HCT116 (cell line): ENCODE data around the gene GPX8. TPM values are rescaled to one million over a fixed set of nuclear protein-coding genes. Genes with fewer than 3 reads are reported as not detected.

ENCODE experiments used
- ATAC-seq: fragments of 200-7000 bp; cut with Tn5 transposase; 2 replicates; pipeline ENCODE4 v1.9.1; 2020; ENCODE audit warnings: mild to moderate bottlenecking, moderate library complexity
- BruUV-seq: library from RNA; stranded (reverse); fragments of 400-500 nt; replicated peaks from 2 replicates; lab custom pipeline; 2021; lab: Mats Ljungman, UMichigan
- CTCF ChIA-PET: fragments of 300-600 bp; sonication (Branson Sonifier 250); formaldehyde crosslinking; loops from one replicate; lab custom pipeline; 2021; ENCODE audit warnings: antibody characterized with exemption; lab: Charles Lee
- POLR2A ChIA-PET: fragments of 300-600, 350-600 bp; sonication (Branson Sonifier 250); formaldehyde crosslinking; loops from one replicate; lab custom pipeline; 2021; ENCODE audit warnings: antibody characterized with exemption; lab: Charles Lee
- RAD21 ChIA-PET, 2 experiments: fragments of 300-600 bp; sonication (Branson Sonifier 250); formaldehyde crosslinking; loops; one replicate each; lab custom pipeline; 2023; ENCODE audit warnings: low total read pairs in 2 of 2; ENCODE audit not compliant: uncharacterized antibody in 2 of 2, unreplicated experiment in 2 of 2, low non-redundant PET in 1 of 2; lab: Charles Lee
- DNase-seq: peaks from one replicate; pipeline ENCODE4 v3.0.0-alpha.2; 2010; ENCODE audit warnings: low read depth, low spot score
- H2AFZ ChIP-seq: fragments of 200-600 bp; shearing (Covaris generic), sonication (generic); 2 replicates; pipeline ENCODE4 v1.6.1; 2017; ENCODE audit warnings: low read depth, mixed run types, mixed read lengths, antibody characterized with exemption, low read length; ENCODE audit not compliant: poor library complexity, severe bottlenecking
- H3K27ac ChIP-seq: 2 replicates; pipeline ENCODE4 v1.5.1; 2012; ENCODE audit warnings: low read depth, low read length
- H3K27me3 ChIP-seq: fragments of 200-600 bp; sonication (generic); 2 replicates; pipeline ENCODE4 v1.6.1; 2016; ENCODE audit warnings: mixed run types, low read length, mixed read lengths; ENCODE audit not compliant: insufficient read depth
- H3K36me3 ChIP-seq, 2 experiments: fragments of 200-500 bp in 1 of 2; fragments of 200-600 bp in 1 of 2; sonication (Bioruptor generic) in 1 of 2; sonication (generic) in 1 of 2; 2 replicates each; pipeline versions ENCODE4 v1.5.1 to v1.6.1; 2014 to 2016; ENCODE audit warnings: low read length in 2 of 2, inconsistent platforms in 1 of 2, mixed read lengths in 1 of 2, mixed run types in 1 of 2; ENCODE audit not compliant: insufficient read depth in 2 of 2, control insufficient read depth in 1 of 2
- H3K4me1 ChIP-seq, 2 experiments: fragments of 200-600 bp in 1 of 2; sonication (generic) in 1 of 2; 2 replicates each; pipeline versions ENCODE4 v1.5.1 to v1.6.1; 2012 to 2017; ENCODE audit warnings: low read length in 2 of 2, inconsistent platforms in 1 of 2, mild to moderate bottlenecking in 1 of 2, mixed read lengths in 1 of 2, mixed run types in 1 of 2, moderate library complexity in 1 of 2; ENCODE audit not compliant: insufficient read depth in 2 of 2, control insufficient read depth in 1 of 2
- H3K4me2 ChIP-seq: fragments of 200-600 bp; sonication (generic); 2 replicates; pipeline ENCODE4 v1.6.1; 2017; ENCODE audit warnings: mixed run types, low read length, mixed read lengths
- H3K4me3 ChIP-seq, 2 experiments: fragments of 200-600 bp in 1 of 2; sonication (generic) in 1 of 2; replicated peaks in 1 of 2; 2 replicates each; pipeline ENCODE4 v1.5.1; 2011 to 2016; ENCODE audit warnings: low read length in 2 of 2, control low read depth in 1 of 2, low read depth in 1 of 2, mild to moderate bottlenecking in 1 of 2, mixed read lengths in 1 of 2, mixed run types in 1 of 2
- H3K79me2 ChIP-seq: fragments of 200-600 bp; sonication (generic); 2 replicates; pipeline ENCODE4 v1.6.1; 2017; ENCODE audit warnings: mild to moderate bottlenecking, mixed run types, low read length, moderate library complexity, mixed read lengths; ENCODE audit not compliant: insufficient read depth
- H3K9ac ChIP-seq: fragments of 200-600 bp; sonication (generic); 2 replicates; pipeline ENCODE4 v1.6.1; 2016; ENCODE audit warnings: low read length, mixed read lengths
- H3K9me2 ChIP-seq: fragments of 200-600 bp; sonication (generic), shearing (Covaris generic); 2 replicates; pipeline ENCODE4 v1.6.1; 2017; ENCODE audit warnings: mixed run types, mild to moderate bottlenecking, moderate library complexity; ENCODE audit not compliant: insufficient read depth
- H3K9me3 ChIP-seq, 2 experiments: fragments of 200-500 bp in 1 of 2; fragments of 200-600 bp in 1 of 2; sonication (Bioruptor generic) in 1 of 2; sonication (generic) in 1 of 2; 2 replicates each; pipeline ENCODE4 v1.6.1; 2014 to 2017; ENCODE audit warnings: low read length in 2 of 2, mixed read lengths in 2 of 2, inconsistent platforms in 1 of 2, low read depth in 1 of 2, mild to moderate bottlenecking in 1 of 2, mixed run types in 1 of 2, moderate library complexity in 1 of 2; ENCODE audit not compliant: control insufficient read depth in 1 of 2, insufficient read depth in 1 of 2
- H4K20me1 ChIP-seq: fragments of 200-600 bp; sonication (generic), shearing (Covaris generic); 2 replicates; pipeline ENCODE4 v1.6.1; 2017; ENCODE audit warnings: mixed run types, mild to moderate bottlenecking, moderate library complexity; ENCODE audit not compliant: insufficient read depth
- ATF3 ChIP-seq: IDR thresholded peaks from 2 replicates; pipeline ENCODE4 v1.6.1; 2012
- EGR1 ChIP-seq: IDR thresholded peaks from 2 replicates; pipeline ENCODE4 v1.6.1; 2012; ENCODE audit warnings: low read depth
- REST ChIP-seq: IDR thresholded peaks from 2 replicates; pipeline ENCODE4 v1.6.1; 2012; ENCODE audit warnings: low read depth
- YY1 ChIP-seq: IDR thresholded peaks from 2 replicates; pipeline ENCODE4 v1.6.1; 2011; ENCODE audit warnings: low read length, low read depth, moderate library complexity, mild to moderate bottlenecking; ENCODE audit not compliant: insufficient replicate concordance; ENCODE audit errors: extremely low read depth
- intact Hi-C: fragments of 100-400 bp; cut with micrococcal nuclease; formaldehyde crosslinking; loops from 2 replicates; pipeline ENCODE4 v1.10.0; 2022
- total RNA-seq: library from RNA; stranded (reverse); gene quantifications from one replicate; pipeline ENCODE4 v1.2.1, GENCODE V29; 2021; ENCODE audit not compliant: unreplicated experiment

Gene GPX8
- total RNA-seq, 1 experiment from 2014 or later: 36.5 TPM

GRCh38 chr5:55151923-55152842 is 7.8 kb upstream of the GPX8 start (continued):
- TF ChIP-seq REST: no peak
- TF ChIP-seq EGR1: no peak
- TF ChIP-seq YY1: no peak

GRCh38 chr5:55154873-55155272 is 5.1 kb upstream of the GPX8 start:
- Histone ChIP-seq H4K20me1 (no peaks in the 10 kb centered on the region), H3K4me2 (peak overlapping the region; percentile 53), H3K79me2 (no peaks in the 10 kb centered on the region), H3K27ac (no peak overlapping the region), H3K9ac (no peak overlapping the region), H2AFZ (no peak overlapping the region), H3K36me3 (no peaks in the 10 kb centered on the region), H3K4me3 (no peak overlapping the region), H3K9me2 (no peaks in the 10 kb centered on the region), H3K9me3 (no peaks in the 10 kb centered on the region), H3K4me1 (peaks cover 0 to 12% of the 10 kb centered on the region in 2 experiments; a peak in 2 of 4 replicates), H3K27me3 (no peaks in the 10 kb centered on the region)
- ChIA-PET POLR2A (no interaction called here), CTCF (no interaction called here), RAD21 (no interaction called here)
- intact Hi-C loops: no loop called here
- ATAC-seq: no peak
- TF ChIP-seq ATF3: no peak
- no TSS peak for BruUV-seq
- no peak for DNase-seq
